NB4 (cell line): ENCODE data around the gene CDK10.
A peak's percentile ranks its signal among the peaks of the same experiment; 100 is the strongest.
"Not testable (repeated sequence)": the region's sequence is repeated elsewhere in the genome, so short reads cannot be mapped to it uniquely, and the experiment has no call there.

Source experiments
- DNase-seq: peaks from one replicate; pipeline ENCODE4 v3.0.0; 2010; ENCODE audit warnings: low read depth
- H3K4me3 ChIP-seq: one replicate; pipeline ENCODE4 v1.5.1; 2011; ENCODE audit warnings: mild to moderate bottlenecking, low read depth, low read length, moderate library complexity
- CTCF ChIP-seq: IDR thresholded peaks from one replicate; pipeline ENCODE4 v1.5.1; 2012; ENCODE audit warnings: low read depth, low read length
- MAX ChIP-seq: IDR thresholded peaks from 2 replicates; pipeline ENCODE4 v1.6.1; 2011; ENCODE audit warnings: low read depth, low read length
- MYC ChIP-seq: IDR thresholded peaks from 2 replicates; pipeline ENCODE4 v1.6.1; 2011; ENCODE audit warnings: low read depth, low read length
- POLR2A ChIP-seq: IDR thresholded peaks from 2 replicates; pipeline ENCODE4 v1.6.1; 2011; ENCODE audit warnings: mild to moderate bottlenecking; ENCODE audit not compliant: insufficient read length; ENCODE audit errors: extremely low read depth

Gene CDK10

GRCh38 chr16:89670496-89671431 lies 15.7 kb upstream of the CDK10 start:
- TF ChIP-seq CTCF, result no peak
- no peak for TF ChIP-seq POLR2A
- no peak for TF ChIP-seq MYC
- TF ChIP-seq MAX, result no peak
- DNase-seq, result peak; percentile 62

GRCh38 chr16:89671565-89671964 lies 14.9 kb upstream of the CDK10 start:
- DNase-seq, H3K4me3 ChIP-seq: not testable (repeated sequence)

More at GRCh38 chr16:89670496-89671431, 15.7 kb upstream of the CDK10 start:
- H3K4me3 ChIP-seq, result no peak overlapping the region

- no peak for DNase-seq
- H3K4me3 ChIP-seq, result no peak overlapping the region
- TF ChIP-seq CTCF, result no peak
- no peak for TF ChIP-seq MAX
- no peak for TF ChIP-seq MYC
- TF ChIP-seq POLR2A, result no peak
Measured at GRCh38 chr16:89672177-89672941, 14.1 kb upstream of the CDK10 start.

- H3K4me3 ChIP-seq, result no peak overlapping the region
- DNase-seq, result no peak
- TF ChIP-seq POLR2A (no peak), MYC (no peak), CTCF (no peak), MAX (no peak)
Measured at GRCh38 chr16:89678258-89678657, 8.2 kb upstream of the CDK10 start.

DNA sequence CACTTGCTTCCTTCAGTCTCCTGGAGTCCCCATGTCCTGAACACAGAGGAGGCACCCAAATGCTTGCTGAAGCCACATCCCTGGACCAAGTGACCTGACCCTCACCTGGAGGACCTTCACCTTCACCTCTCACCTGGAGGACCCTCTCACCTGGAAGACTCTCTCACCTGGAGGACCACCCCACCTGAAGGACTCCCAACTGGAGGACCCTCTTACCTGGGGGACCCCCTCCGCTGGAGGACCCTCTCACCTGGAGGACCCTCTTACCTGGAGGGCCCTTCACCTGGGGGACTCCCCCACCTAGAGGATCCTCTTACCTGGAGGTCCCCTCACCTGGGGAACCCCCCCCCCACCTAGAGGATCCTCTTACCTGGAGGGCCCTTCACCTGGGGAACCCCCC lies 573 bp upstream of the CDK10 start:
- no peak overlapping the region for H3K4me3 ChIP-seq
- TF ChIP-seq MYC, result no peak
- TF ChIP-seq MAX, result no peak
- TF ChIP-seq POLR2A, result no peak
- TF ChIP-seq CTCF, result no peak
- DNase-seq, result peak; percentile 36
